GM18868 (cell line): ENCODE results near the gene TBC1D23.
"Not testable (repeated sequence)": the region's sequence is repeated elsewhere in the genome, so short reads cannot be mapped to it uniquely, and the experiment has no call there.

Experiments
- ATAC-seq: cut with Tn5 transposase; IDR thresholded peaks from one replicate; pipeline ENCODE4 v1.9.1; 2021; ENCODE audit warnings: mild to moderate bottlenecking, moderate library complexity; ENCODE audit not compliant: unreplicated experiment

TBC1D23 gene

GRCh38 chr3:100339786-100340185 is 79.0 kb downstream of the TBC1D23 start:
- ATAC-seq, result no peak

- no peak for ATAC-seq
Observed at GRCh38 chr3:100340527-100340926, 79.7 kb downstream of the TBC1D23 start.

GRCh38 chr3:100348727-100349126 is 87.9 kb downstream of the TBC1D23 start:
- ATAC-seq, result no peak

GRCh38 chr3:100351770-100352169 is 91.0 kb downstream of the TBC1D23 start:
- not testable (repeated sequence) for ATAC-seq

DNA sequence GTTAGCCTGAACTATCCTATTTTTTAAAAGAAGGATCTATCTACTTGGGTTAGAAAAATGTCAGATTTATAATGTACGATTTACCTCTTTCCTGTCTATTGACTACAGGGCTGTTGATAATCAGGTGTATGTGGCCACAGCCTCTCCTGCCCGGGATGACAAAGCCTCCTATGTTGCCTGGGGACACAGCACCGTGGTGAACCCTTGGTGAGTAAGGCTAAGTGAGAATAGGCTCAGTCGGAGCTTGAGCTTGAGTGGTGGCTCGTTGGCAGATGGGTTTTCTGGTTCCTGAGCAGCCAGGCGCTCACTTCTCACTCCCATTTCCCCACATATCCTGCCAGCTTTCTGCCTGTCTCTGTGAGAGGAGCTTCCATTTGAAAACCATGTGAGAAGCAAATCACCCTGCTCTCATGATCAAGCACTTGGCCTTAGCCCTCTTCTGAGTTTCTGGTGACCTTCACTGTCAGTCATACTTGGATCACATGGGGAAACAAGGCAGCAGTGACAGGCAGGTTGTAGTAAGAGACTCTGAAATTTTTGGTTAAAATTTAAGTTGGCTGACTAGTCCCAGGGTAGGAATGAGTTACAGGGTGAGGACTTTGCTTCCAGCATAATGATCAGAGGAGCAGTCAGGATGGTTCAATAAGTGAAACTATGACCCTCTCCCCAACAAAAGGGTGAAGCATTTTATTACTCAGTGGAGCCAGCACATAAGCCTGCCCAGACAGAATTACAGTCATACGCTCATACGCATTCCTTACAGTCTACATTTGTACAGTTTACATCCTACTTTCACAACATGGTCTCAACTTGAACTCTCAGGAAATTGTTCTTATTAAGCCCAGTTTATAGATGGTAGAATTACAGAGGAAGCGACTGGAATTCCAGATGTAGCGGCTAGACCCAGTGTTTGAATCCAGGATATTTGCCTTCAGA is 91.8 kb downstream of the TBC1D23 start:
- no peak for ATAC-seq

DNA sequence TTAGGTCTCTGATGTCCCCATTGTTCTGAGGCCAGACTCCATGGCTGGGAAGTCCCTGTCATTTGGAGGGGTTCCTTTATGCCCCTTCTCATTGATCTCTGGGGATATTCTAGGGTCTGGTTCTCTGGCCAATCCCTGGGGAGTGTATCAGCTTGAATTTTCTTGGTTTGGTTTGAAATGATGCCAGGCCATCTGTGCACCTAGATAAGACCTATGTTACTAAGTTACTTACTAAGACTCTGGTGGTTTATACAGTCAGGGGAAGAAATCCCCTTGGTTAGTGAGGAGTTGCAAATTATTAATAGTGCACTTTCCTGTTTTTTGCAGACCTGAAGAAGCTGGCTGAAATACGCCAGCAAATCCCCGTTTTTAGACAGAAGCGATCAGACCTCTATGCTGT is 94.1 kb downstream of the TBC1D23 start:
- ATAC-seq, result no peak

DNA sequence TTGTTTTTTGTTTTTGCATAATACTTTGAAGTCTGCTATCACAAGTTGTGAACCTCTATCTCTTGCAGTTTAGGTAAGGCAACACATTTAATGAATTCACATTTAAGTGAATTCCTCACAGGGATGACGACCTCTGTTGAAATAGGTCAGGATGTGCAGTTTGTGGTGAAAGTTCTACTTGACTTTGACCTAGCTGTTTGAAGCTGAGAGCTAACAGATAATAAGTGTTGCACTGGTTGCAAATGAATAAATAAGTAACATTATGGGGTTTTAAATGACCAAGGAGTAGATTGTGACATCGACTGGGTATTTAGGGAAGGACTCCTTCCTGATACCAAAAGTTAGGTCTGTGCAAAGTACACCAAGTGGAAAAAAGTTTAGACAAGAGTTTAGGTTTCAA is 97.6 kb downstream of the TBC1D23 start:
- ATAC-seq, result no peak

DNA sequence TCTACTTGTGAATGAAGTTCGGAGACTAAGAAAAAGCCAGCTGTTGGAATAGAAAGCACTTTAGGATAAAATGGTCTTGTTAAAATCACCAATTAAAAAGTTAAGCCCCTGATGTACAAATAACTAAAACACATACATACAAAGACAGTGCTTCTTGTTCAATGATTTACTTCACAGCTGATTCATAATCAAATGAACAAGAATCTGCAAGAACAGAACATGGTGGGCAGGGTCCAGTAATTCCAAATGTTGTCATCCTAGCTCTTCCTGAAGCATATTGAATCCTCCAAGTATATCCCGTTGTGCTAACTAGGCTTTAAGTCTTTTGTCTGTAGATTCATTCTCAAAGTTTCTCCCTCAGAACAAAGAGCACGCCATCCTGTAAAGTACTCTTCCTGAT is 98.2 kb downstream of the TBC1D23 start:
- no peak for ATAC-seq

- ATAC-seq, result no peak
Observed at GRCh38 chr3:100360757-100361496, 100.1 kb downstream of the TBC1D23 start.

GRCh38 chr3:100361897-100362296 is 101.1 kb downstream of the TBC1D23 start:
- no peak for ATAC-seq

DNA sequence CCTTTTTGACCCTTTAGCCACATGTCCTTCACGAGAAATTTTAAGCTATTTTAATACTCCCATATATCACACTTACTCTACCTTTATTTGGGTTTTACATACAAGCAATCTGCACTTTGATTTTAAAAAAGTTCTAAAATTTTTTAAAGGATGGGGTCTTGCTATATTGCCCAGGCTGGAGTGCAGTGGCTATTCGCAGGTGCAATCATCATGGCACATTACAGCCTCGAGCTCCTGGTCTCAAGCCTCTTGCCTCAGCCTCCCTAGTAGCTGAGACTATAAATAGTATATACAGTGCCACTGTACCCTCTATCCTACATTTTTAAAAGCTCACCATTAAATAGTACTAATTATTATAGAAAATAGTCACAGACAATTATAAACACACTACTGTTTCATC is 103.6 kb downstream of the TBC1D23 start:
- no peak for ATAC-seq

DNA sequence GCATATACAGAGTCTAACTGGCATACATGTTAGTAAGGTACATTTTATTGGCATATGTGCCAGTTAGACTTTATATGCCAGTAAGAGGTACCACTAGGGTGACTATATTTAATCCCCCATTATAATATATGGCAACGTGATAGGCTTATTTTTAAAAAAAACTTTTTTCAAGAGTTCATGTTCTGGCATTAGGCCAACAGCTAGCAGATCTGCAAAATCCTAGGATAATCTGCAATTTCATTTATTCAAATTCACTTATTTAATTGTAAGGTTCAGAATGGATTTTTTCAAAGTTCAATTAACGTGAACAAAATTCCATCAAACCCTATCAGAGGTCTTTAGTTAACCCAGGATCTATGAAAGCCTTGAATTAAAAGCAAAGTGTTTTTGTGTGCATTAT is 105.6 kb downstream of the TBC1D23 start:
- no peak for ATAC-seq

GRCh38 chr3:100368441-100368840 is 107.6 kb downstream of the TBC1D23 start:
- no peak for ATAC-seq

DNA sequence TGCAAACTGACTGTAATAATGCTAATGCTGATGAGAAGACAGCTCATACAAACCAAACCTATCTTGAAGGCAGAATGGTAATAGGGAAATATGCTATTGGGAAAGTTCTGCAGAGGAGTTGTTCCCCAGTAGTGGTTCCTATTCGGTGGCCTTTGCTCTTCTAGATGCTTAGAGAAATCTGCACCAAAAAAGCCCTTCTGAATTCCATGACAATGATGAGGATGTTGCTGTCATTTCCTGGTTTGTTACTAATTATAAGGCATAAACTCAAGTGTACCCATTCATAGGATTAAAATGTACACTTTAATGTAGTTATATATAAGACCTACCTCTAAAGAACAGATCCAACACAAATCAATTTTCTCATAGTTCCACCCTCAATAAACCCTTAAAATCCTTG is 110.0 kb downstream of the TBC1D23 start:
- no peak for ATAC-seq

- no peak for ATAC-seq
Observed at GRCh38 chr3:100374521-100374920, 113.7 kb downstream of the TBC1D23 start.
